ENCODE measurements around the gene PLXND1.
"Not testable (repeated sequence)": the region's sequence is repeated elsewhere in the genome, so short reads cannot be mapped to it uniquely, and the experiment has no call there.

PLXND1 gene

GRCh38 chr3:129614435-129614834 lies 8.0 kb upstream of the PLXND1 start:
- no peak for DNase-seq (ENCODE audit: low read depth in 1 of 2, low spot score in 1 of 2)

DNA sequence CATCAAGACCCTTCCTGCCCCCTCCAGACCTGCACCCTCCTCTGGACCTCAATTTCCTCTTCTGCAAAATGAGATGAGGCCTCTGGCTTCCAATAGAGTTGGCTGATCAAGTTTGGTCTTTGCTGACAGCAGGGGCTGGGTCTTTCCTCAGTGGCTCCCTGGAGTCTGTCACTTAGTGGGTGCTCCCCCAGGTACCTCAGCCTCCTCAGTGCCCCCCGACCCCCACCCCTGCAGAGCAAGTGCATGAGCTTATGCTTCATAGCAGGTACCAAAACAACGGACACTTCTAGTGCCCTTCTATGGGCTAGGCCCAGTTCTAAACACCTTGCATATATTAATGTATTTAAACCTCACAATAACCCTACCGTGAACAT lies 6.9 kb upstream of the PLXND1 start:
- DNase-seq (ENCODE audit: low read depth in 1 of 2, low spot score in 1 of 2), result no peak

- DNase-seq (ENCODE audit: low read depth in 1 of 2, low spot score in 1 of 2), result no peak
Observed at GRCh38 chr3:129612534-129613366, 6.3 kb upstream of the PLXND1 start.

- DNase-seq (ENCODE audit: low read depth in 1 of 2, low spot score in 1 of 2), result no peak
Observed at GRCh38 chr3:129611812-129612533, 5.5 kb upstream of the PLXND1 start.

- DNase-seq (ENCODE audit: low read depth in 1 of 2, low spot score in 1 of 2), result no peak
Observed at GRCh38 chr3:129611446-129611800, 4.9 kb upstream of the PLXND1 start.

DNA sequence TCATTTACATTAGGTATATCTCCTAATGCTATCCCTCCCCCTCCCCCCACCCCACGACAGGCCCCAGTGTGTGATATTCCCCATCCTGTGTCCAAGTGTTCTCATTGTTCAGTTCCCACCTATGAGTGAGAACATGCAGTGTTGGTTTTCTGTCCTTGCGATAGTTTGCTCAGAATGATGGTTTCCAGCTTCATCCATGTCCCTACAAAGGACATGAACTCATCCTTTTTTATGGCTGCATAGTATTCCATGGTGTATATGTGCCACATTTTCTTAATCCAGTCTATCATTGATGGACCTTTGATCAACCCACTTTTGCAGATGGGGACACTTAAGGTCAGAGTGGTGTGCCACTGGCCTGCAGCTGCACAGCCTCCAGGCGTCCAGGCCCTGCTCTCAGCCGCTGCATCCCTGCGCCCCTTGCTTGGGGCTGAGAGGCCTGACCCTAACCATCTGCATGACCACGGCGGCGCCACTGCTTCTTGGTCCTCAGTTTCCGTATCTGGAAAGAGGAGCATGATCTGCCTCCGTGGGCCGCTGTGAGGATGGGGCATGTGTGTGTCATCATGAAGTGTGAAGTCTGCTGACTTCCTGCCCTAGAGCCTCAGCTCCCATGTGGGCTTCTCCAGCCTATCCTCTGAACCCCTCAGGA lies 4.4 kb upstream of the PLXND1 start:
- not testable (repeated sequence) for DNase-seq (ENCODE audit: low read depth in 1 of 2, low spot score in 1 of 2)

DNA sequence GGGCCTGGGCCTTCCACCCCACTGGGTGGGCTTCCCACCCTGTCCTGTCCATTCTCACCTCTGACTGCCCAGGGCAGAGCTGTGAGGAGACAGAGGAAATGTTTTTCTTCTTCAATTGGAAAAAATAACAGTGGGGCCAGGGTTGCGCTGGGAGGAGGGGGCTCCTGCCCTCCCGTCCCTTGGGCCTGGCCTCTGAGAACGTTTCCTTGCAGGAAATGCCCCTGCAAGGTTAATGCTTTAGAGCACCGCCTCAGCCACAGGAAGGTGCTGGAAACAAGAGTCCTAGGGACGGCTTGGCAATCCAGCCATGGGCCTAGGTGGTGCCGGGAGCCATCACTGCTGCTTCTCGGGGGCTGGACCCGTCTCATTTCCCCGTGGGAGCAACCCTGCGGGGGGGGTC lies 3.8 kb upstream of the PLXND1 start:
- no peak for DNase-seq (ENCODE audit: low read depth in 1 of 2, low spot score in 1 of 2)

- DNase-seq (ENCODE audit: low read depth in 1 of 2, low spot score in 1 of 2), result no peak
Observed at GRCh38 chr3:129609591-129610182, 3.2 kb upstream of the PLXND1 start.

DNA sequence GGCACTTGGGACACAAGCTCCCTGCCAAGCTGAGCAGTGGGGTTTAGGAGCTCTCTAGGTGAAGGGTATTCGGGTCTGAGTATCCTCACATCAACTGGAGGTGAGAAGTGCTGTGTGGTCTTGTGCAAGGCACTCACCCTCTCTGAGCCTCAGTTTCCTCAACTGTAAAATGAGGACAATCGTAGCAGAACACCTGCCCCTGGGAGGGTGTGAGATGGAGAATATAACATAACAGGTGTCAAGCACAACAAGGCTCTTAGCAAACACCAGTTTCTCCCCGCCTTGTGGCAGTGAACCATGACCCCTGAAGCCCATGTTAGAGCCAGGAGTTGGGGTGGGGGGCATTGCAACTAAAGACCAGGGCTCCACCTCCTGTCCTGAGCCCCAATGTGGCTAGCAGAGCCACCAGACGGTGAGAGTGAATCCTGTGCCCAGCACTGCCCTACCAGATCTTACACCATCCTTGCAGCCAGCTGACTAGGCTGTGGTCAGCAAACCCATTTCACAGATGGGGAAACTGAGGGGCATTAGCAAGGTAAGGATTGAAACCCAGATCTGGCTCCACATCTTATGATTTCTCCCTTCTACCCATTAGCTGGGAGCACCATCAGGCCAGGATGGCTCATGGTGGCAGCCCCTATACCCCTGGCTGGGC lies 2.6 kb upstream of the PLXND1 start:
- no peak for DNase-seq (ENCODE audit: low read depth in 1 of 2, low spot score in 1 of 2)

GRCh38 chr3:129608087-129608935 lies 1.8 kb upstream of the PLXND1 start:
- no peak for DNase-seq (ENCODE audit: low read depth in 1 of 2, low spot score in 1 of 2)

DNA sequence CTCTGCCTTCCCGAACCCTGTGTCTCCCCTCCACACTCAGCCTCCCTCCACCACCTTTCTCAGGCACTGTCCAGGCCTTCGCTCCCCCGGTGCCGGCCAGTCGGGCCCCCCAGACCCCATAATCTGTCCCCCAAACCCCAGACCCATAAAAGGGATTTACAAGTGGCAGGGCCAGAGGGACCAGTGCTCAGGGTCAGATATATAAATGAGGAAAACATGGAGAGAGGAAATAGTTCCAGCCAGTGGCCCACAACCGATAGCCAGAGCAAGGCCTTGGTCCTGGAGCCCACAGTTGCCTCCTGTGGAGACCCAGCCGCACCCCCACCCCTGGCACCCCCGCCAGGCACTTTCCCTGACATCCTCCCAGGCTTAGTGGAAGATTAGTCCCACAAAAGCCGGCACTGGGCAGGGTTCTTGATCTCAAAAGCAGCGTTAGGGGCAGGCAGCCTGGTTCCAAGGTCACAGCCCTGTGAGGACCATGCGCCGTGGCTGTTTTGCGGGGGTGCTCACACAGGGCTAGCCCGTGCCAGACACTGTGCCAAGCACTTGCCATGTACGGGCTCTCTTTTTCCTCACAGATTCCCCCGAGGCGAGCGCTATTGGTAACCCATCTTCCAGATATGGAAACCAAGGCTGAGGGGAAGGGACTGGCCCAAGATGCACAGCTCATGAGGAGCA lies 1.1 kb upstream of the PLXND1 start:
- no peak for DNase-seq (ENCODE audit: low read depth in 1 of 2, low spot score in 1 of 2)

DNA sequence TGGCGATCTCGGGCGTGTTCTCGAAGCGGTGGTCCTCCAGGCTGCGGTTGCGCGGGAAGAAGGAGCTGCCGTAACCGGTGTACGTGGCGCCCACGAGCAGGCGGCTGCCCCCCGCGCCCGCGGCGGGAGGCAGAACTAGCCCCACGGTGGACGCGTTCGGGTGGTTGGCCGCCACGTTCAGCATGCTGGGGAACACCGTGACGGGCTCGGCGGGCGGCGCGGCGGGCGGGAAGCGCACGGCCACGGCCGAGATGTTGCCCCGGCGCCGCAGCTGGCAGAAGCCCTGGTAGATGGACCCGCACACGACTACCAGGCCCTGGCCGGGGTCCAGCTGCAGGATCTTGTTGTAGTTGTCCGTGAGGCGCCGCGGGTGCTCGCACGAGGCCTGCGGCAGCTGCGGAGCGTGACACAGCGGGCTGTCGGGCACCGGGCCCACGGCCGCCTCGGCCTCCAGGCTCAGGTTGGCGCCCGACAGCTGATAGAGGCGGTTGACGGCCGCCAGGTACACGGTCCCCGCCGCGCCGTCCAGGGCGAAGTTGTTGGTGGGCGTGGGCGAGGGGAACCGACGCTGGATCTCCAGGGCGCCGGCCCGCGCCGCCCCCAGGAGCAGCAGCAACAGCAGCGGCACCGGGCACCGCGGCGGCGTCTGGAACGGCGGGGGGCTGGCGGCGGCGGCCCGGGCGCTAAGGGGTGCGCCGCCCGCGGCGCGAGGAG lies 397 bp downstream of the PLXND1 start:
- no peak for DNase-seq (ENCODE audit: low read depth in 1 of 2, low spot score in 1 of 2)

GRCh38 chr3:129605203-129605921 lies 1.1 kb downstream of the PLXND1 start:
- DNase-seq (ENCODE audit: low read depth in 1 of 2, low spot score in 1 of 2), result no peak

DNA sequence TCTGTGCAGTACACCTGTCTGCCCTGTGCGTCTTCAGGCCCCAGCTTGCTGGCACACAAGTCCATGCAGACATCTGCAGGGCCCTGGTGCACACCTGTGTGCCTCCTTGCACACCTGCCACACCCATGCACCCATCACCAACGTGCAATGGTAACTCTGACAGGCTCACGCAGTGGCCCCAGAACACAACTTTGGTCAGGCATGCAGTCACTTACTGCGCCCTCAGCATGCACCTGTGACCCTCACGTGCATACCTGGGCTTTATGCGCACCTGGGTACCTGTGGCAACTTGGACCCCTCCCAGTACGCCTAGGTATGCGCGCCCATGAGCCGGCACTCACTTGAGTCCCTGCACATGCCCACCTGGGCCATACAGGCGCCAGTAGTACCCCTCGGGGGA lies 1.7 kb downstream of the PLXND1 start:
- DNase-seq (ENCODE audit: low read depth in 1 of 2, low spot score in 1 of 2), result no peak

DNA sequence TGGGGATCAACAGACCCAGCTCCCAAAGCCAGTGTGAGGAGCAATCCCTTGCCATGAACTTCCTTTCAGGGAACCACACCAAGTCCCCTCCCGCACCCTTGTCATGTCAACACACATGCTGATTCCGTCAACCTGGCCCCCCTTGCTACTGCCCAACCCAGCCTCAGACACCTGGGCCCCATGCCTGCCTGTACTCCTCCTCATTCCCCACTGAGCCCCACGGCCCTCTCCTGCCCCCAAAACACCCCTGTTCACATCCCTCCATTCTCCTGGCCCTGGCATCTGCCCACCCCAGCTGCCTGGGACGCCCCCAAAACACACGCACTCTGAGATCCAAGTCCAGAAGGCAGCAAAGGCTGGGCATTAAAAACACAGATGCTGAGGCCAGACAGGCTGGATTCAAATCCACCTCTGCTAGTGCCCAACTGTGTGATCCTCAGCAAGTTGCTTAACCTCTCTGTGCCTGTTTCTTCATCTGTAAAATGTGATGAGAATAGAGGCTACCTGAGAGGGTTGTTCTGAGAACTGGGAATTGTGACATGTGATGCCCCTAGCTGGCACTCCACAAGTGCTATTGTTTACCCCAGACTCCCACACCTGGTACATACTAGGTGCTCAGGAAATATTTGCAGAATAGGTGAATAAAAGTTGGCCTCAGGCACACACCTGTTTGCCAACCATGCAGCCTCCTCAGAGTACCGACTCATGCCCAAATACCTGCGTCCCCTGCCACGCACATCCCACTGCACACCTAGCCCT lies 2.3 kb downstream of the PLXND1 start:
- no peak for DNase-seq (ENCODE audit: low read depth in 1 of 2, low spot score in 1 of 2)

DNA sequence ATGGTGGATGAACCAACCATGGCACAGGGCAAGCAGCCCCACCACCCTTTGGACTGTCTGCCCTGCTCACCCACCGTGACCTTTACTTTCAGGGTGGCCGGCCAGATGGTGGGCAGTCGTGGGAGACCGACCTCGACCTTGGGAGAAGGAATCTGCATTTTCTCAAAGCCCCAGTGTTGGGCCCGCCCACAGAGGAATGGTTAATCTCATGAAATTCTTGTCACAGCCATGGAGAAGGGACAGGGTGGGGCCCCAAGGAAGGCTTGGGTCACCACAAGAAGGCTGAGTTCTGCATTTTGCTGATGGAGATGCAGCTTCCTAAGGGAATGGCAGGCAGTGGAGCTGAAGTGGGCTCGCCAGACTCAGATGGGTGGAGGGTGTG lies 2.9 kb downstream of the PLXND1 start:
- no peak for DNase-seq (ENCODE audit: low read depth in 1 of 2, low spot score in 1 of 2)

GRCh38 chr3:129602730-129603560 lies 3.5 kb downstream of the PLXND1 start:
- DNase-seq (ENCODE audit: low read depth in 1 of 2, low spot score in 1 of 2), result no peak

Data from activated CD4-positive, alpha-beta T cell treated with anti-CD3 and anti-CD28 coated beads, Interleukin-2, amount 50 U/mL, for 24 hours (primary cell).